SU-DHL-6 (cell line): ENCODE measurements around the gene GNB3.

ENCODE experiments used
- EZH2phosphoT487 ChIP-seq: fragments of 200-600 bp; sonication (generic), shearing (Covaris generic); conservative IDR thresholded peaks from 2 replicates; pipeline ENCODE4 v1.6.1; 2018; ENCODE audit warnings: mild to moderate bottlenecking, antibody characterized with exemption, low read length, moderate library complexity, mixed read lengths
- TF ChIP-seq, protein P1 (sequence below): fragments of 200-600 bp; sonication (generic); IDR thresholded peaks from one replicate; pipeline ENCODE4 v1.5.1; 2017; ENCODE audit warnings: antibody characterized with exemption, mild to moderate bottlenecking, low read length, moderate library complexity; ENCODE audit not compliant: insufficient read depth, poor library complexity, severe bottlenecking

DNA sequence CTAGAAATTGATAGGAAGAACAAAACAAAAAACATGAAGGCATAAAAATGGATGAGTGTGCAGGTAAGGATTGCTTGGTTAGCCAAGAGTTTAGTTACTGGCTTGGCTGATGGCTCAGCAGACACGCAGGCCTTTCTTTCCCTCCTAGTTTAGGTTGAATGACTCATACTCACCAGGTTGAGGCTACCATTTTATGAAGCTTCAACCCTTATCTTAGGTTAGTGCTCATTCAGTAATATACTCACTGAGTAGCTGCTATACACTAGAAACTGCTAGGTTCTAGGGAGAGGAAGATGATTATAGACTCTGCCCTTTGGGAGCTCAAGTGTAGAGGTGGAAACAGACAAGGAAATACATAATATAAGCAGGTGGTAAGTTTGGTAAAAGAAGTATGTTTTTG lies 6.5 kb upstream of the GNB3 start:
- no peak for TF ChIP-seq EZH2phosphoT487
- TF ChIP-seq, protein P1, sequence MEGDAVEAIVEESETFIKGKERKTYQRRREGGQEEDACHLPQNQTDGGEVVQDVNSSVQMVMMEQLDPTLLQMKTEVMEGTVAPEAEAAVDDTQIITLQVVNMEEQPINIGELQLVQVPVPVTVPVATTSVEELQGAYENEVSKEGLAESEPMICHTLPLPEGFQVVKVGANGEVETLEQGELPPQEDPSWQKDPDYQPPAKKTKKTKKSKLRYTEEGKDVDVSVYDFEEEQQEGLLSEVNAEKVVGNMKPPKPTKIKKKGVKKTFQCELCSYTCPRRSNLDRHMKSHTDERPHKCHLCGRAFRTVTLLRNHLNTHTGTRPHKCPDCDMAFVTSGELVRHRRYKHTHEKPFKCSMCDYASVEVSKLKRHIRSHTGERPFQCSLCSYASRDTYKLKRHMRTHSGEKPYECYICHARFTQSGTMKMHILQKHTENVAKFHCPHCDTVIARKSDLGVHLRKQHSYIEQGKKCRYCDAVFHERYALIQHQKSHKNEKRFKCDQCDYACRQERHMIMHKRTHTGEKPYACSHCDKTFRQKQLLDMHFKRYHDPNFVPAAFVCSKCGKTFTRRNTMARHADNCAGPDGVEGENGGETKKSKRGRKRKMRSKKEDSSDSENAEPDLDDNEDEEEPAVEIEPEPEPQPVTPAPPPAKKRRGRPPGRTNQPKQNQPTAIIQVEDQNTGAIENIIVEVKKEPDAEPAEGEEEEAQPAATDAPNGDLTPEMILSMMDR = no peak
